Measurements from ENCODE around the gene SLC22A2.

DNA sequence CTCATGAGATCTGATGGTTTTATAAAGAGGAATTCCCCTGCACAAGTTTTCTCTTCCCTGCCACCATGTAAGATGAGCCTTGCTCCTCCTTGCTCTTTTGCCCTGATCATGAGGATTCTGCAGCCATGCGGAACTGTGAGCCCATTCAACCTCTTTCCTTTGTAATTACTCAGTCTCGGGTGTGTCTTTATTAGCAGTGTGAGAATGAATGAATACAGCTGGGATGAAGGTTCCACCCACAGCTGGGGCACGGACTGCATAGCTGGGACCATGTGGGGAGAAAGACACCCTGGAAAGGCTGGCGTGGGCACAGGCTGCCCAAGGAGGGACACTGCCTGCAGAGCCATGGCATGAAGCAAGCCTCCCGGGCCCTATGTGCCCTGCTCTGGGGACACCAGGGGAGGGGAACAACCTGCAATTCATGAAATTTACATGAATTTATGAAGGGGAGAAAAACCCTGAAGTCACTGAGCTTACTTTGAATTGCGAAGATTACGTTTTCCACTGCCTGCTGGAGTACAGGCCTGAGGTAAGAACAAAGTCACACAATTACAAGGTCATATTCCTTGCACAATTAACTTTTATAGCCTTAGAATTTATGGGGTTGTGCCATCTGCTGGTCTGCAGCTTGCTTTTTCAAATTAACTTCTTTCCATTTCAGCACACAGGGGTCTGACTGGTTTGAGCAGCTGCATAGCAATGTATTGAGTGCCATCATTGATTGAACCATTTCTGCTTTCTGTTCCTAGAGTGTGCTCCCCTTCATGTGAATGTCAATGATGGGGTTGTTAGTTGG, 90.8 kb downstream of the SLC22A2 start:
- TF ChIP-seq, protein P1, sequence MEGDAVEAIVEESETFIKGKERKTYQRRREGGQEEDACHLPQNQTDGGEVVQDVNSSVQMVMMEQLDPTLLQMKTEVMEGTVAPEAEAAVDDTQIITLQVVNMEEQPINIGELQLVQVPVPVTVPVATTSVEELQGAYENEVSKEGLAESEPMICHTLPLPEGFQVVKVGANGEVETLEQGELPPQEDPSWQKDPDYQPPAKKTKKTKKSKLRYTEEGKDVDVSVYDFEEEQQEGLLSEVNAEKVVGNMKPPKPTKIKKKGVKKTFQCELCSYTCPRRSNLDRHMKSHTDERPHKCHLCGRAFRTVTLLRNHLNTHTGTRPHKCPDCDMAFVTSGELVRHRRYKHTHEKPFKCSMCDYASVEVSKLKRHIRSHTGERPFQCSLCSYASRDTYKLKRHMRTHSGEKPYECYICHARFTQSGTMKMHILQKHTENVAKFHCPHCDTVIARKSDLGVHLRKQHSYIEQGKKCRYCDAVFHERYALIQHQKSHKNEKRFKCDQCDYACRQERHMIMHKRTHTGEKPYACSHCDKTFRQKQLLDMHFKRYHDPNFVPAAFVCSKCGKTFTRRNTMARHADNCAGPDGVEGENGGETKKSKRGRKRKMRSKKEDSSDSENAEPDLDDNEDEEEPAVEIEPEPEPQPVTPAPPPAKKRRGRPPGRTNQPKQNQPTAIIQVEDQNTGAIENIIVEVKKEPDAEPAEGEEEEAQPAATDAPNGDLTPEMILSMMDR (conservative IDR thresholded peaks at IDR 0.05; ENCODE audit: low read depth in 2 of 2), result no peak
- TF ChIP-seq JUNB (IDR thresholded peaks at IDR 0.05; ENCODE audit: unreplicated experiment) (no peak), POLR2AphosphoS5 (IDR thresholded peaks at IDR 0.05; ENCODE audit: low read depth) (no peak), EZH2 (IDR thresholded peaks at IDR 0.05; ENCODE audit: low read depth, unreplicated experiment) (no peak)

Data from GM23338 (cell line).